PC-9 (cell line): Measurements from ENCODE around the gene ZNF322. TPM values are rescaled to one million over a fixed set of nuclear protein-coding genes. Genes with fewer than 3 reads are reported as not detected.

Experiments used
- BruUV-seq: library from RNA; stranded (reverse); fragments of 400-500 nt; replicated peaks from 2 replicates; lab custom pipeline; 2021; lab: Mats Ljungman, UMichigan
- CTCF ChIA-PET: fragments of 300-600 bp; sonication (Branson Sonifier 250); formaldehyde crosslinking; loops from one replicate; lab custom pipeline; 2022; ENCODE audit warnings: antibody characterized with exemption; lab: Charles Lee
- POLR2A ChIA-PET: fragments of 300-600 bp; sonication (Branson Sonifier 250); formaldehyde crosslinking; loops from one replicate; lab custom pipeline; 2022; ENCODE audit warnings: antibody characterized with exemption; ENCODE audit not compliant: unreplicated experiment; lab: Charles Lee
- DNase-seq, 2 experiments: peaks; one replicate each; pipeline versions ENCODE4 v3.0.0 to v3.0.0-alpha.2; 2015 to 2022; ENCODE audit warnings: mixed read lengths in 1 of 2
- H2AFZ ChIP-seq: fragments of 200-600 bp; sonication (generic); 2 replicates; pipeline ENCODE4 v1.8.1; 2017; ENCODE audit warnings: antibody characterized with exemption
- H3F3A ChIP-seq: fragments of 200-600 bp; sonication (generic); 2 replicates; pipeline ENCODE4 v1.8.1; 2017; ENCODE audit warnings: antibody characterized with exemption, mild to moderate bottlenecking, low read depth; ENCODE audit not compliant: insufficient read depth
- H3K27ac ChIP-seq: fragments of 200-600 bp; sonication (generic); 2 replicates; pipeline ENCODE4 v1.6.1; 2016; ENCODE audit warnings: mixed run types
- H3K27me3 ChIP-seq: fragments of 200-600 bp; sonication (generic); 2 replicates; pipeline ENCODE4 v1.6.1; 2016; ENCODE audit warnings: low read depth, mixed run types; ENCODE audit not compliant: insufficient read depth
- H3K36me3 ChIP-seq: fragments of 200-600 bp; sonication (generic); 2 replicates; pipeline ENCODE4 v1.6.1; 2016; ENCODE audit warnings: low read depth, mixed run types
- H3K4me1 ChIP-seq: fragments of 200-600 bp; sonication (generic); replicated peaks from 2 replicates; pipeline ENCODE4 v1.6.1; 2016; ENCODE audit warnings: mixed run types; ENCODE audit not compliant: insufficient read depth
- H3K4me2 ChIP-seq: fragments of 200-600 bp; sonication (generic); 2 replicates; pipeline ENCODE4 v1.6.1; 2017; ENCODE audit warnings: mixed run types
- H3K4me3 ChIP-seq: fragments of 200-600 bp; sonication (generic); 2 replicates; pipeline ENCODE4 v1.6.1; 2016; ENCODE audit warnings: mixed run types
- H3K79me2 ChIP-seq: fragments of 200-600 bp; sonication (generic); 2 replicates; pipeline ENCODE4 v1.6.1; 2017; ENCODE audit warnings: low read depth, mixed run types
- H3K9me2 ChIP-seq: fragments of 200-600 bp; sonication (generic); 2 replicates; pipeline ENCODE4 v1.8.1; 2017; ENCODE audit warnings: mild to moderate bottlenecking; ENCODE audit not compliant: insufficient read depth
- H3K9me3 ChIP-seq: fragments of 200-600 bp; sonication (generic); 2 replicates; pipeline ENCODE4 v1.8.1; 2016; ENCODE audit warnings: low read depth; ENCODE audit not compliant: insufficient read depth
- H4K20me1 ChIP-seq: fragments of 200-600 bp; sonication (generic); 2 replicates; pipeline ENCODE4 v1.8.1; 2017; ENCODE audit not compliant: insufficient read depth
- CTCF ChIP-seq: fragments of 200-600 bp; sonication (generic); conservative IDR thresholded peaks from 2 replicates; pipeline ENCODE4 v1.6.1; 2017; ENCODE audit warnings: mixed run types, antibody characterized with exemption, mild to moderate bottlenecking, moderate library complexity
- EZH2 ChIP-seq: fragments of 200-600 bp; sonication (generic); IDR thresholded peaks from 2 replicates; pipeline ENCODE4 v1.8.0; 2017; ENCODE audit warnings: antibody characterized with exemption, low read depth
- intact Hi-C: fragments of 100-400 bp; cut with micrococcal nuclease; formaldehyde crosslinking; loops from one replicate; pipeline ENCODE4 v1.10.0; 2022; ENCODE audit not compliant: unreplicated experiment
- total RNA-seq: library from RNA; stranded (reverse); gene quantifications from 2 replicates; pipeline ENCODE4 v1.2.3, GENCODE V29; 2021

Gene ZNF322
- total RNA-seq, 1 experiment from 2014 or later: 23.0 TPM

GRCh38 chr6:26595669-26596269, 63.8 kb downstream of the ZNF322 start:
- peak; percentile 96 for TF ChIP-seq CTCF
- TF ChIP-seq EZH2: no peak
- Histone ChIP-seq H3K9me2 (no peaks in the 10 kb centered on the region), H3K9me3 (no peaks in the 10 kb centered on the region), H2AFZ (peak overlapping the region; percentile 79), H3K4me2 (peak overlapping the region; percentile 99), H3F3A (peaks cover 25% of the 10 kb centered on the region; the same call in 1 of the 2 replicates), H3K4me3 (peak overlapping the region; percentile 91), H3K27me3 (no peaks in the 10 kb centered on the region), H3K27ac (peak overlapping the region; percentile 48), H3K36me3 (peaks cover 9% of the 10 kb centered on the region; the same call in 1 of the 2 replicates), H3K4me1 (0 out of 2 replicates have a peak, but pooled peaks cover 8% of the 10 kb centered on the region), H4K20me1 (no peaks in the 10 kb centered on the region), H3K79me2 (peaks cover 20% of the 10 kb centered on the region)
- intact Hi-C loops: loop anchor here (1.0 to 5.0 kb wide), 10 partner anchors 18 to 1302 kb away; a partner anchor contains a TSS
- no TSS peak for BruUV-seq
- DNase-seq: peak; percentile 73 to 91
- CTCF ChIA-PET: interaction anchor here (0.6 to 2.0 kb wide), 17 partner anchors 15 to 858 kb away, joined by 3 to 22 read pairs (median 3); a partner anchor contains a TSS
- POLR2A ChIA-PET: interaction anchor here (0.5 to 1.5 kb wide), 11 partner anchors 19 to 1212 kb away, joined by 3 to 16 read pairs (median 4); a partner anchor contains a TSS

- Histone ChIP-seq H3K4me1 (0 out of 2 replicates have a peak, but pooled peaks cover 8% of the 10 kb centered on the region), H3F3A (peaks cover 21% of the 10 kb centered on the region; the same call in 1 of the 2 replicates), H3K27ac (0 out of 2 replicates have a peak overlapping the region, but pooled peaks have one; percentile 7), H3K4me2 (peak overlapping the region; percentile 99), H3K9me2 (no peaks in the 10 kb centered on the region), H3K79me2 (peaks cover 20% of the 10 kb centered on the region), H3K27me3 (no peaks in the 10 kb centered on the region), H3K36me3 (peaks cover 9% of the 10 kb centered on the region; the same call in 1 of the 2 replicates), H3K4me3 (peak overlapping the region; percentile 91), H3K9me3 (no peaks in the 10 kb centered on the region), H4K20me1 (no peaks in the 10 kb centered on the region), H2AFZ (peak overlapping the region; percentile 79)
- no peak for TF ChIP-seq EZH2
- TF ChIP-seq CTCF: no peak
- CTCF ChIA-PET: interaction anchor here (0.6 to 2.0 kb wide), 16 partner anchors 14 to 635 kb away, joined by 3 to 22 read pairs (median 3); a partner anchor contains a TSS
- BruUV-seq: no TSS peak
- POLR2A ChIA-PET: interaction anchor here (0.6 to 1.5 kb wide), 12 partner anchors 18 to 1213 kb away, joined by 3 to 16 read pairs (median 4); a partner anchor contains a TSS
- intact Hi-C loops: loop anchor here (1.0 to 5.0 kb wide), 7 partner anchors 58 to 1302 kb away; a partner anchor contains a TSS
- DNase-seq: peak; percentile 47 to 60
These were observed 64.6 kb downstream of the ZNF322 start for GRCh38 chr6:26594730-26595632.

GRCh38 chr6:26594131-26594498, 65.4 kb downstream of the ZNF322 start:
- DNase-seq: no peak
- Histone ChIP-seq H3K9me3 (no peaks in the 10 kb centered on the region), H2AFZ (no peak overlapping the region), H3K4me1 (0 out of 2 replicates have a peak, but pooled peaks cover 8% of the 10 kb centered on the region), H3F3A (peaks cover 18% of the 10 kb centered on the region; the same call in 1 of the 2 replicates), H4K20me1 (no peaks in the 10 kb centered on the region), H3K36me3 (peaks cover 1% of the 10 kb centered on the region; the same call in 1 of the 2 replicates), H3K79me2 (peaks cover 20% of the 10 kb centered on the region), H3K4me3 (no peak overlapping the region), H3K27ac (no peak overlapping the region), H3K4me2 (no peak overlapping the region), H3K9me2 (no peaks in the 10 kb centered on the region), H3K27me3 (no peaks in the 10 kb centered on the region)
- TF ChIP-seq CTCF: no peak
- BruUV-seq: no TSS peak
- ChIA-PET POLR2A (no interaction called here), CTCF (interaction anchor here (0.6 kb wide), 1 partner anchor 636 kb away, joined by 3 read pairs; no protein-coding TSS in a partner anchor)
- intact Hi-C loops: loop anchor here (2.0 kb wide), 1 partner anchor 57 kb away; no protein-coding TSS in a partner anchor
